M059J (cell line): ENCODE data around the gene STK32C. TPM values are rescaled to one million over a fixed set of nuclear protein-coding genes. Genes with fewer than 3 reads are reported as not detected.
"Not testable (repeated sequence)": the region's sequence is repeated elsewhere in the genome, so short reads cannot be mapped to it uniquely, and the experiment has no call there.

ENCODE experiments used
- DNase-seq: peaks from one replicate; pipeline ENCODE4 v3.0.0-alpha.2; 2012; ENCODE audit warnings: low read depth
- total RNA-seq: library from RNA; depleted of rRNA; stranded (reverse); fragments of >200 nt; shearing (Covaris generic); gene quantifications from 2 replicates; pipeline ENCODE4 v1.2.3, GENCODE V29; 2014

The STK32C gene
- total RNA-seq, 1 experiment from 2014 or later, result 3.6 TPM

DNA sequence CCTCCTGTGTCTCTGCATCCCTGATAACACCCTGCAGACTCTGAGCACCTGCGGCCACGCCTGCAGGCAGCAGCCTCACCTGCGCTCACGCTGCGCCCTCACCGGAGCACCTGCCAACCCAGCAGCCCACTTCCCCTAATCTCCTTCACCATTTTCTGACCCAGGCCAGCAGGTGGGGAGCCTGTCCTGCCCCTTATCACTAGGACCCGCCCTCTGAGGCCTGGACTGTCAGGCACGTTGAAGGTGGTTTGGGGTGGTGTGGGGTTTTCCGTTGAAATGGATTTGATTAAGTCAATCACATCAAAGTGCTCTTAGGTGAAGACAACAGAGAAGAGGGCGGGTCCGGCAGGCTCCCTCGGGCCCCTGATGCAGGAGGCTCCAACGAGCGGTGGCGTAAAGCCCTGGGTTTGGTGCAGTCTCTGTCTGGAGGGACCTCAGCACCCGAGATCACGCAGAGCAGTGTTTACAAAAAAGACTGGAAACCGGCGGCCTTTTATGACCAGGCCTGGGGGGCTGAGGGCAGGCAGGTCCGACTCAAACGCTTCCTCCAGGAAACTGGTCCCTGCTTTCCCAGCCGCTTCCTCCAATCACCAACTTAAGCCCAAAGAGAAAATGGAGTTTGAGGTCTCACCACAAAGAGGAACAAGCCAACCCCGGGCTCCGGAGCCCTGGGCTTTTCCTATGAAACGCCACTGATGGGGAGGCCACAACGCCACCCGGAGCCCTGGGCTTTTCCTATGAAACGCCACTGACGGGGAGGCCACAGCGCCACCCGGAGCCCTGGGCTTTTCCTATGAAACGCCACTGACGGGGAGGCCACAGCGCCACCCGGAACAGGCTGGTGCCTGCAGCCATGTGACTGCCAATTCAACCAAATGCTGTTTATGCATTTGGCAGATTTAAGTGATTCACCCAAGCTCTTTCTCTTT is 75.5 kb downstream of the STK32C start:
- no peak for DNase-seq

GRCh38 chr10:132231656-132232022 is 76.1 kb downstream of the STK32C start:
- no peak for DNase-seq

DNA sequence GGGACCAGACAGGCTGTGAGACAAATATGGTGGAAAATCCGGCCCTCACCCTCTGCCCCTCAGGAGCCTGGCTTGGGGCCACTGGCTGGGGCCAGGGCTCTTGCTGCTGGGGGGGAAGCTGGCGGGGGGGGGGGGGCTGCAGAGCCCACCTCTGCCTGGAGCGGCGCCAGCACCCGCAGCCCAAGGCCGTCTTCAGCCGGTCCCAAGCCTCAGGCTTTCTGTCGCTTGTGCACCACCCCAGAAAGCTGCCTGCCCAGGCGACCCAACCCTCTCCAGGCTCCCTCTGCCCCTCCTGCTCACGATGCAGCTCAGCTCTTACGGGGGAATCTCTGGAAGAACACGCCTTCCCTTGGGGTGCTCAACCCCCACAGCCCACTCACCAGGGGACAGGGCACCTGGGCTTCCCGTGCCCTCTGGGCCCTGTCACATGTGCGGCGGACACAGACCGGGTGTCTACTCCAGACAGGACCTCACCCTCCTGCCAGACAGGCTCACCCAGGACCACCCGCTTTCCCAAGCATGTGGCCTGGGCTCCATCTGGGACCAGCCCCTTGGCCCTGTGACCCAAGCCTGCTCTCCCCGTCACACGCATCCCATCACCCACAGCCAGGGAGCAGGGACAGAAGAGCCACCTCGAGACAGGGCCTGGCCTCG is 77.1 kb downstream of the STK32C start:
- DNase-seq, result no peak

GRCh38 chr10:132229834-132230556 is 77.8 kb downstream of the STK32C start:
- DNase-seq, result no peak

- no peak for DNase-seq
These were observed 78.7 kb downstream of the STK32C start for GRCh38 chr10:132229096-132229495.

DNA sequence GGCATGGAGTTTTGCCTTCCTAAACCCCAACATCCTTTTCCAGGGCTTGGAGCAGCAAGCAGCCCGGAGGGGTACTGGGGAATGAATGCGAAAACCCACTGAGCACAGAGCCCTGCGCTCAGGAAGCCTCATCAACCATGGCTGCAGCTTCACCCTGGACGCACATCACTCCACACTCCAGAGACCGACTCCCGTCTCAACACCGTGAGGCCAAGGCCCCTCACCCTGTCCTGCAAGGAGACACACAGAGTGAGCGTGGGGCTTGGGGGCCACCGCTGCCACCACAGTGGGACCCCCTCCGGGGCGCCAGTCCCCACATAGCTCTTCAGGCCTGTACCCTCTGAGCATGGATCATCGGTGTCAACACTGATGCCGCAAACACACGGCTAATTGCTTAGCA is 79.1 kb downstream of the STK32C start:
- no peak for DNase-seq

- no peak for DNase-seq
These were observed 79.8 kb downstream of the STK32C start for GRCh38 chr10:132227851-132228390.

GRCh38 chr10:132226586-132227405 is 81.0 kb downstream of the STK32C start:
- no peak for DNase-seq

DNA sequence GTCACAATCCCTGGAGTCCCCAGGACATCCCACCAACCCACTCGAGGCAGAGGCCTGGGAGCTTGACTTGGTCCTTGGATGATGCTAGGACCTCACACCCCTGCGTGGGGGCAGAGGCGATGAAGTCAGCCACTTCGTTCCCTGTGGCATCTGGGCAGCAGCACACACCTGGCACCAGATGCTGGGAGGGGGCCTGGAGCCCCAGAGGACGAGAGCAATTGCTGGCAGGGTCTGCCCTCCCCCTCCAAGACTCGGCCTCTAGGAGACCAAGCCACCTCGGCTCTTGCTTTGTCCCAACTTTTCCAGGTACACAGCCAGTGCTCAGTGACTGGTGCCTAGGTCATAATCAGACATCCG is 81.9 kb downstream of the STK32C start:
- DNase-seq, result no peak

DNA sequence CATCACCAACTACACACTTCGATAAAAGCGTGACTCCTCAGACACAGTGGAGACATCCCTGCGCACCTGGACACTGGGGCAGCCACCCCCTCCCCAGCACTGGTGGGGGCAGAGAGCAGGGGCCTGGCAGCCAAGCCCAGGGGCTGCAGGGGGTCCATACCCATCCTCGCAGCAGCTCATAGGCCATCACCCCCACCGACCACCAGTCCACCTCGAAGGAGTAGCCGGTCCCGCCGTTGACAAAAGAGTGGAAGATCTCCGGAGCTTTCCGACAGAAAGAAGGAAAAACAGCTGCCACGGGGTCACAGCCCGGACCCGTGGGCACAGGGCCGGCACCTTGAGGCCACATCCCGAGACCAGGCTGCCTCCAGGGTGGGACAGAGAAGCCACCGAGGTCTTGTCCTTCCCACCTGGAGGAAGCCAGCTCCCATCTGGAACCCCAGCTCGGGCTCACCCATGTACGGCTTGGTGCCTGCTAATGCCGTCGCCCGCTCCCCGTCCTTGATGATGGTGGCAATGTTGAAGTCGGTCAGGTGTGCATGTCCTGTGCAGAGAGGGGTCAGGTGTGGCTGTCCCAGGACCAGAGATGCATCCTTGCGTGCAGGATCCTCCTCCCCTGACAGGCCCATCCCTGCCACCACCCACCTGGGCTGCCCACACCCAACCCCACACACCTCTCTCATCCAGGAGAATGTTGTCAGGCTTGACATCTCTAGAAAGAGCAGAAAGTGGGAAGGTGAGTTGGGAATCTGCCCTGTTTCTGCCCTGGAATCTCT is 82.5 kb downstream of the STK32C start:
- DNase-seq, result no peak

DNA sequence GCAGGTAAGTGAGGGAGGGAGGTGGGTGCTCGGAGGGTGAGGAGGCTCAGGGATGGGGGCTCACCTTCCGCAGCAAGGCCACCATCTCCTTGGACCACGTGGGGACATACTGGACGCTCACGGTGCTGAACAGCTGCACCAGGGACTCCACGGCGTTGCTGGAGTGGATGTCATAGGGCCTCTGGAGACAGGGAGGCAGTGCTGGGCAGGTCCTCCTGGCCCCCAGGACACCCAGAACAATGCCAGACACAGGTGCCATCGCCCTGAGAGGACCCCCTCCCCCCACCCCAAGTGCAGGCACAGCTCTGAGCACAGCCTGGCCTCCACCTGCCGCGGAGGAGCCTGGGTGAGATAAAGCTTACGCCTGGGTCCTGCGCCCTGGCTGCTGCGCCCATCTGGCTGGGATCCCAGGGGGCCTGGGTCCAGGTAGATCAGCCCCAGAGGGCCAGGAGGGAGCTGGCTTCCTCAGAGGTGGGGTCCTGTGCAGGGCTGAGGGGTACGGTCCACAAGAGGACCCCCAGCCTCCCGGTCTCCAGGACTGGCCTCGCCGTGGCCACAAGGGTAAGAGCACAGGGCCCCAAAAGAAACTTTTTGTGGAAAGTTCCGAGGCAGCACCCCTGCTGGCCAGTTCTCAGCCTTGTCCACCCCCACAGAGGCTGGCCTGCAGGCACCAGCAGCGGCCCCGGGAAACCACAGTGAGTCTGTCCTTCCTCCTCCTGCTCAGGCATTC is 83.2 kb downstream of the STK32C start:
- no peak for DNase-seq

DNA sequence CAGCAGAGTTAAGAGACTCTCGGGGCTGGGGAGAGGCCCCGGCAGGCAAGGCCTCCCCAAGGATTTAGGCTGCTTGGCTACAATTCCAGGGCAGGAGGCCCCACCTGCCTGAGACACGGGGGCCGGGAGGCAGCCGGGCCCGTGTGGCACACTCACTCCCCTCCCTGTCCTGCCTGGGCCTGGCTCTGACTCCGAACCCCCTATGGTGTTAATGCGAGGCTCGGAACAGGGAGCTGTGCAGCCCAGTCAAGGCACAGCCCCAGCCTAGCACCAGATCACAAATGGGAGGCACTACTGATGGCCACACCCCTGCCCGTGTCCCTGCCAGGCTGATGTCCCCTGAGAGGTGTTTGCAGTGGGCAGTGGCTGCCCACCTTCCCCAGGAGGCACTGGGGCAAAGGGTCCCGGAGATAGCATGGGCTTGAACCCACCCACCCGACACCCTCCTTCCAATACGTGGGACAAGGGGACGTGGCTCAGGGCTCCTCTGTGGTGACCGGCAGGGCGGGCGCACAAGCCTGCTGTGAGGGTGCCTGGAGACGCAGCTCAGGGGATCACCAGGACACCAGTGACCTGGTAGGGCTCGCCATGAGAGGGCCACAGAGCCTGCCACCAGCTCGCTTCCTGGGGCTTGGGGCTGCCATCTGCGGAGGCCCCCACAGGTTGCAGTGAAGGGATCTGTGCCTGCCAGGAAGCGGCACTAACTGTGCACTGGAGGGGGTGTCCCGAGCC is 84.0 kb downstream of the STK32C start:
- DNase-seq, result no peak

GRCh38 chr10:132223156-132223590 is 84.6 kb downstream of the STK32C start:
- peak; percentile 65 for DNase-seq

- DNase-seq, result no peak
These were observed 85.0 kb downstream of the STK32C start for GRCh38 chr10:132222726-132223125.

GRCh38 chr10:132220996-132221395 is 86.8 kb downstream of the STK32C start:
- not testable (repeated sequence) for DNase-seq

DNA sequence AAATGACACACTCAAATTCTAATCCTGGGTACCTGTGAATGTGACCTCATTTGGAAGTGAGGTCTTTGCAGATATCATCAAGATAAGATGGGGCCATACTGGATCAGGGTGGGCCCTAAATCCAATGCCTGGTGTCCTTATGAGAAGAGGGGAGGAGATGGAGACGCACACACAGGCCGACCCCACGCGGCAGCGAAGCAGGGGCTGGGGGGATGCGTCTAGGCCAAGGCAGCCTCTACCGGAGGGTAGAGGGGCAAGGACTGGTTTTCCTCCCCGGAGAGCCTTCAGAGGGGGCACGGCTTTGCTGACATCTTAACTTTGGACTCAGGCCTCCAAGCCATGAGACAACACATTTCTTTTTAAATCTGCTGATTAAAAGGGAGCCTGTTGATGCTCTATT is 87.7 kb downstream of the STK32C start:
- DNase-seq, result no peak

- no peak for DNase-seq
These were observed 88.3 kb downstream of the STK32C start for GRCh38 chr10:132219486-132219885.

GRCh38 chr10:132216441-132216840 is 91.3 kb downstream of the STK32C start:
- not testable (repeated sequence) for DNase-seq

DNA sequence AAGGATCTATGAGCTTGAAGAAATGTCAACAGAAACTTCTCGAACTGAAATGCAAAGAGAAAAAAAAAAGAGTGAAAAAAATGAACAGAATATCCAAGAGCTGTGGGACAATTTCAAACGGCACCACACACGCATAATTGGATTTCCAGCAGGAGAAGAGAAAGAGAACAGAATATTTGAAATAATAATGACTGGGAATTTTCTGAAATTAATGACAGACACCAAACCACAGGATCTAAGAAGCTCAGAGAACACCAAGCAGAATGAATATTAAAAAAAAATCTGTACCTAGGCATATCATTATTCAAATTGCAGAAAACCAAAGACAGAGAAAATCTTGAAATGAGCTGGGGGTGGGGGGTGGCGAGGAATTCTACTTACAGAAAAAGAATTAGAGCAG is 93.8 kb downstream of the STK32C start:
- DNase-seq, result no peak
